SU-DHL-6 (cell line): Measurements from ENCODE around the gene SYT17.

ENCODE experiments used
- EZH2phosphoT487 ChIP-seq: fragments of 200-600 bp; sonication (generic), shearing (Covaris generic); conservative IDR thresholded peaks from 2 replicates; pipeline ENCODE4 v1.6.1; 2018; ENCODE audit warnings: mild to moderate bottlenecking, antibody characterized with exemption, low read length, moderate library complexity, mixed read lengths
- TF ChIP-seq, protein P1 (sequence below): fragments of 200-600 bp; sonication (generic); IDR thresholded peaks from one replicate; pipeline ENCODE4 v1.5.1; 2017; ENCODE audit warnings: antibody characterized with exemption, mild to moderate bottlenecking, low read length, moderate library complexity; ENCODE audit not compliant: insufficient read depth, poor library complexity, severe bottlenecking

DNA sequence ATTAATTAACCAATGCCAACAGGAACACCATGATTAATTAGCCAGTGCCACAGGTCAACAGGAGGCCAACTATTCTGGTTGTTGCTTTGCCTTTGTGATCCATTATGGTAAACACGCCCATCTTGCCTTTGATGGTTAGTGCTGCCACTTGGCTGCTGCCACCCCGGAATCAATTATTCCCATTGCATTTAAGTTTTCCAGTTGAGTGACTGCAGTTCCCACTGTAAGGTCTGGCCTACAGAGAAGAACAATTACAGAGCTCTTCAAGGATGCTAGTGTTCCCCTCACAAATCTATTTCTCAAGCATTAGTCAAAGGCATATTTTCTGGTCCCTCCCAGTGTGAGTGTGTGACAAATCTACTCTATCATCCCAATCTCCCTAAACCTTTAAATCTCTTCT lies 110.4 kb downstream of the SYT17 start:
- TF ChIP-seq, protein P1, sequence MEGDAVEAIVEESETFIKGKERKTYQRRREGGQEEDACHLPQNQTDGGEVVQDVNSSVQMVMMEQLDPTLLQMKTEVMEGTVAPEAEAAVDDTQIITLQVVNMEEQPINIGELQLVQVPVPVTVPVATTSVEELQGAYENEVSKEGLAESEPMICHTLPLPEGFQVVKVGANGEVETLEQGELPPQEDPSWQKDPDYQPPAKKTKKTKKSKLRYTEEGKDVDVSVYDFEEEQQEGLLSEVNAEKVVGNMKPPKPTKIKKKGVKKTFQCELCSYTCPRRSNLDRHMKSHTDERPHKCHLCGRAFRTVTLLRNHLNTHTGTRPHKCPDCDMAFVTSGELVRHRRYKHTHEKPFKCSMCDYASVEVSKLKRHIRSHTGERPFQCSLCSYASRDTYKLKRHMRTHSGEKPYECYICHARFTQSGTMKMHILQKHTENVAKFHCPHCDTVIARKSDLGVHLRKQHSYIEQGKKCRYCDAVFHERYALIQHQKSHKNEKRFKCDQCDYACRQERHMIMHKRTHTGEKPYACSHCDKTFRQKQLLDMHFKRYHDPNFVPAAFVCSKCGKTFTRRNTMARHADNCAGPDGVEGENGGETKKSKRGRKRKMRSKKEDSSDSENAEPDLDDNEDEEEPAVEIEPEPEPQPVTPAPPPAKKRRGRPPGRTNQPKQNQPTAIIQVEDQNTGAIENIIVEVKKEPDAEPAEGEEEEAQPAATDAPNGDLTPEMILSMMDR = no peak
- TF ChIP-seq EZH2phosphoT487 = no peak
